HG03342 (cell line): ENCODE measurements around the gene ANKRD55.
"Not testable (repeated sequence)": the region's sequence is repeated elsewhere in the genome, so short reads cannot be mapped to it uniquely, and the experiment has no call there.

ENCODE experiments used
- ATAC-seq: cut with Tn5 transposase; IDR thresholded peaks from one replicate; pipeline ENCODE4 v1.9.1; 2021; ENCODE audit warnings: mild to moderate bottlenecking, moderate library complexity; ENCODE audit not compliant: unreplicated experiment

The ANKRD55 gene

GRCh38 chr5:56110646-56111403 is 122.3 kb downstream of the ANKRD55 start:
- no peak for ATAC-seq

GRCh38 chr5:56108246-56108645 is 124.9 kb downstream of the ANKRD55 start:
- no peak for ATAC-seq

GRCh38 chr5:56106837-56107236 is 126.3 kb downstream of the ANKRD55 start:
- no peak for ATAC-seq

- no peak for ATAC-seq
Observed at GRCh38 chr5:56105511-56106291, 127.4 kb downstream of the ANKRD55 start.

- ATAC-seq: no peak
Observed at GRCh38 chr5:56102889-56103288, 130.2 kb downstream of the ANKRD55 start.

GRCh38 chr5:56102207-56102606 is 130.9 kb downstream of the ANKRD55 start:
- ATAC-seq: not testable (repeated sequence)

GRCh38 chr5:56101180-56101579 is 131.9 kb downstream of the ANKRD55 start:
- ATAC-seq: no peak

- no peak for ATAC-seq
Observed at GRCh38 chr5:56100439-56101176, 132.5 kb downstream of the ANKRD55 start.

GRCh38 chr5:56099346-56099745 is 133.8 kb downstream of the ANKRD55 start:
- no peak for ATAC-seq

- ATAC-seq: no peak
Observed at GRCh38 chr5:56097055-56097454, 136.1 kb downstream of the ANKRD55 start.

- peak; percentile 78 for ATAC-seq
Observed at GRCh38 chr5:56095579-56096102, 137.5 kb downstream of the ANKRD55 start.

- ATAC-seq: peak; percentile 46
Observed at GRCh38 chr5:56094579-56095361, 138.4 kb downstream of the ANKRD55 start.

- ATAC-seq: no peak
Observed at GRCh38 chr5:56093970-56094369, 139.2 kb downstream of the ANKRD55 start.

GRCh38 chr5:56092115-56092514 is 141.0 kb downstream of the ANKRD55 start:
- no peak for ATAC-seq

- no peak for ATAC-seq
Observed at GRCh38 chr5:56091664-56092063, 141.5 kb downstream of the ANKRD55 start.

- no peak for ATAC-seq
Observed at GRCh38 chr5:56090793-56091460, 142.2 kb downstream of the ANKRD55 start.

GRCh38 chr5:56088967-56089829 is 143.9 kb downstream of the ANKRD55 start:
- peak; percentile 87 for ATAC-seq

GRCh38 chr5:56088431-56088949 is 144.6 kb downstream of the ANKRD55 start:
- ATAC-seq: no peak

- ATAC-seq: no peak
Observed at GRCh38 chr5:56085193-56085592, 147.9 kb downstream of the ANKRD55 start.
